ENCODE results near the gene PLLP. TPM values are rescaled to one million over a fixed set of nuclear protein-coding genes. Genes with fewer than 3 reads are reported as not detected.

Gene PLLP
- total RNA-seq, 3 donors from 2014 or later = 2.8 to 8.6 (median 4.3) TPM

DNA sequence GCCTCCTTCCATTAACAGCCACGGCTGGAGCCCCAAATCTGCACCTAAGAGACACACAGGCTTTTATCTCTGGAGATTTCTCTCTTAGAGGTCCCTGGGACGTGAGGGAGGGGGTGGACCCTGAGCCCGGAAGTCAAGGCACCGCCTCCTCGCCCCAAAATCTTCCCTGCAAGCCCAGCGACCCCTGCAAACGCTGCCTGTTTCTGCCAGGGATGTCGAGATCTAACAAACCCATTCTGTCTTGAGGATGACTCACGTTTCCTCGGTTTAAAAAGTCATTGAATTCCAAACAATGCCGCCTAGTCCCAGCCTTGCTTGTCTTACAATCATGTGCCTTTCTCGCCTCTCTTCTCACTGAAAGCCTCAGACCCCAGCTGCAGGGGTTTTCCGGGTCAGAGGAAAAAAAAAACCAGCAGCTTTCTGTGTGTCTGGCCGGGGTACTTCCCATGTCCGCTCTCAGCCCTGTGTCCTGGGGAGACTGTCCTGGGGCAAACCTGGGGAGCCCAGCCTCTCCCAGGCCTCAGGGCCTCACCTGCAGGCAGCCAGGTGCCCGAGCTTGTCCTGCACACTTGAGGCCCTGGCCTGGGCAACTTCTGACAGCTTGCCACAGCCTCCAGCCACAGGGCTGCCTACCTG lies 24.1 kb downstream of the PLLP start:
- TF ChIP-seq, protein P1, sequence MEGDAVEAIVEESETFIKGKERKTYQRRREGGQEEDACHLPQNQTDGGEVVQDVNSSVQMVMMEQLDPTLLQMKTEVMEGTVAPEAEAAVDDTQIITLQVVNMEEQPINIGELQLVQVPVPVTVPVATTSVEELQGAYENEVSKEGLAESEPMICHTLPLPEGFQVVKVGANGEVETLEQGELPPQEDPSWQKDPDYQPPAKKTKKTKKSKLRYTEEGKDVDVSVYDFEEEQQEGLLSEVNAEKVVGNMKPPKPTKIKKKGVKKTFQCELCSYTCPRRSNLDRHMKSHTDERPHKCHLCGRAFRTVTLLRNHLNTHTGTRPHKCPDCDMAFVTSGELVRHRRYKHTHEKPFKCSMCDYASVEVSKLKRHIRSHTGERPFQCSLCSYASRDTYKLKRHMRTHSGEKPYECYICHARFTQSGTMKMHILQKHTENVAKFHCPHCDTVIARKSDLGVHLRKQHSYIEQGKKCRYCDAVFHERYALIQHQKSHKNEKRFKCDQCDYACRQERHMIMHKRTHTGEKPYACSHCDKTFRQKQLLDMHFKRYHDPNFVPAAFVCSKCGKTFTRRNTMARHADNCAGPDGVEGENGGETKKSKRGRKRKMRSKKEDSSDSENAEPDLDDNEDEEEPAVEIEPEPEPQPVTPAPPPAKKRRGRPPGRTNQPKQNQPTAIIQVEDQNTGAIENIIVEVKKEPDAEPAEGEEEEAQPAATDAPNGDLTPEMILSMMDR (IDR thresholded peaks at IDR 0.05) = no peak
- intact Hi-C loops (cut with DNase I, micrococcal nuclease) = no loop called here
- DNase-seq = peak in 1 of 3 donors; percentile 33
- H3K9me3 ChIP-seq = no peaks in the 10 kb centered on the region
- no peak for ATAC-seq
- no peaks in the 10 kb centered on the region for H3K36me3 ChIP-seq (ENCODE audit: low read depth)
- H3K4me1 ChIP-seq (ENCODE audit: low read depth) = peaks cover 3% of the 10 kb centered on the region
- no peak overlapping the region for H3K4me3 ChIP-seq

DNA sequence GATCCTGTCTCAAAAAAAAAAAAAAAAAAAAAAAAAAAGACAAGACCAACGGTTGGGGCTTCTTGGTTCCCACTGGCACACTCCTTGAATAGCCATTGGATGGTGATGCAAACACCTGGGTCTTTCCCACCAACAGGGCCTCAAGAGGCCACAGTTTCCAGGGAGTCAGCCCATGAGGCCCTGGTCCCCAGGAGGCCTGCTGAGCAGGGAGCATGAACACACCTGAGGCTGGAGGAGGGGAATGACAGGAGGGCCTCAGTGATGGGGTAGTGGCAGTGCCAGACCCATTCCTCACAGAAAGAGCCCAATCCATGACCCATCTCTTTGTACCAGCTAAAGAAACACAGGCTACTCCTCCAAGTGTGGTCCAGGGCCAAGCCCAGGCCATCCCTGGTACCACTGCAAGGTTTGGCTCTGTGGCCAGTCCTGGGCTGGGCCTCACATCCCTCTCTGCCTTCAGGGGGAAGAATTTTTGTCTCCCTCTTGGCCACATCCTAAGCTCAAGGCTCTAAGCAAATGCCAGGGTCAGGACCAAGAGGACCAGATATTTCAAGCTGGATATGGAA lies 25.5 kb downstream of the PLLP start:
- ATAC-seq (no peak), DNase-seq (peak in 1 of 3 donors; percentile 21)
- Histone ChIP-seq H3K9me3 (no peaks in the 10 kb centered on the region), H3K36me3 (ENCODE audit: low read depth) (no peaks in the 10 kb centered on the region), H3K4me1 (ENCODE audit: low read depth) (no peaks in the 10 kb centered on the region), H3K4me3 (no peak overlapping the region)
- TF ChIP-seq, protein P1 (IDR thresholded peaks at IDR 0.05) = no peak
- intact Hi-C loops (cut with DNase I, micrococcal nuclease) = no loop called here

- Histone ChIP-seq H3K4me3 (no peak overlapping the region), H3K9me3 (no peaks in the 10 kb centered on the region), H3K4me1 (ENCODE audit: low read depth) (no peaks in the 10 kb centered on the region), H3K36me3 (ENCODE audit: low read depth) (no peaks in the 10 kb centered on the region)
- ATAC-seq (no peak), DNase-seq (peak in 1 of 3 donors; percentile 44)
- intact Hi-C loops (cut with DNase I, micrococcal nuclease) = no loop called here
- TF ChIP-seq, protein P1 (IDR thresholded peaks at IDR 0.05) = no peak
Observed at GRCh38 chr16:57258226-57258909, 26.1 kb downstream of the PLLP start.

DNA sequence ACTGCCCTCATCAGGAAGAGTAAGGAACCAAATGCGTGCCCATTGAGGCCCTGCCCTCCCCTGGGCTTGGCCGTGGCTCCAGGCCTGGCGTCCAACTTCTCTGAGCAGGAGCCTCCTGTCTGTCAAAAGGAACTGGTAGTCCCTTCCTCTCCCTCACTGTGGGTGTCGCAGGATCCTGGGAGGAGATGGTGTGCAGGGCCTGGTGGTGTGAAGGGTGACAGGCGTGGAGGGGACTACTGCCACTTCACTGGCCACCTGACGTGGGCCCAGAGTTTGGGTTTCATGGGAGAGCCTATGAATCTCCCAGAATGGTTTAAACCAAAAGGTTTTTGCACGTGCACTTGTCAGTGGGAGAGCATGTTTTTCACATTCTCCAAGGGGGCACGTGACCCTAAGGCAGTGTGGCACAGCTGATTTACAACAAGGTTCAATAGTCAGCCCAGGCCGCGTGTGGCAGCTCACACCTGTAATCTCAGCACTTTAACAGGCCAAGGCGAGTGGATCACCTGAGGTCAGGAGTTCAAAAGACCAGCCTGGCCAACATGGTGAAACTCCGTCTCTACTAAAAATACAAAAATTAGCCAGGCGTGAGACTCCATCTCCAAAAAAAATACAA lies 26.9 kb downstream of the PLLP start:
- TF ChIP-seq, protein P1 (IDR thresholded peaks at IDR 0.05) = no peak
- ATAC-seq (no peak), DNase-seq (peak in 1 of 3 donors; percentile 21)
- Histone ChIP-seq H3K36me3 (ENCODE audit: low read depth) (no peaks in the 10 kb centered on the region), H3K4me1 (ENCODE audit: low read depth) (no peaks in the 10 kb centered on the region), H3K4me3 (no peak overlapping the region), H3K9me3 (no peaks in the 10 kb centered on the region)
- intact Hi-C loops (cut with DNase I, micrococcal nuclease) = no loop called here

GRCh38 chr16:57256601-57257395 lies 27.7 kb downstream of the PLLP start:
- no peaks in the 10 kb centered on the region for H3K9me3 ChIP-seq
- DNase-seq = peak in 1 of 3 donors; percentile 22
- no peak for ATAC-seq
- H3K4me1 ChIP-seq (ENCODE audit: low read depth) = no peaks in the 10 kb centered on the region
- no peak overlapping the region for H3K4me3 ChIP-seq
- intact Hi-C loops (cut with DNase I, micrococcal nuclease) = no loop called here
- H3K36me3 ChIP-seq (ENCODE audit: low read depth) = no peaks in the 10 kb centered on the region
- TF ChIP-seq, protein P1 (IDR thresholded peaks at IDR 0.05) = no peak
